ENCODE data around the gene PLAC8.
A peak's percentile ranks its signal among the peaks of the same experiment; 100 is the strongest.
"Not testable (repeated sequence)": the region's sequence is repeated elsewhere in the genome, so short reads cannot be mapped to it uniquely, and the experiment has no call there.

PLAC8 gene

GRCh38 chr4:83146841-83147240, 32.3 kb upstream of the PLAC8 start:
- no peak overlapping the region for H3K4me3 ChIP-seq (ENCODE audit: low read depth, low read length)
- DNase-seq (ENCODE audit: low read depth), result no peak
- TF ChIP-seq CTCF (IDR thresholded peaks at IDR 0.05; ENCODE audit: insufficient read depth, low read depth, low read length, missing control alignments), result no peak

GRCh38 chr4:83145776-83146175, 31.2 kb upstream of the PLAC8 start:
- peak; percentile 36 for DNase-seq (ENCODE audit: low read depth)
- not testable (repeated sequence) for H3K4me3 ChIP-seq (ENCODE audit: low read depth, low read length)

- no peak for TF ChIP-seq CTCF (IDR thresholded peaks at IDR 0.05; ENCODE audit: insufficient read depth, low read depth, low read length, missing control alignments)
- H3K4me3 ChIP-seq (ENCODE audit: low read depth, low read length), result no peak overlapping the region
- no peak for DNase-seq (ENCODE audit: low read depth)
Measured at GRCh38 chr4:83139514-83140156, 25.1 kb upstream of the PLAC8 start.

- peak; percentile 60 for DNase-seq (ENCODE audit: low read depth)
- H3K4me3 ChIP-seq (ENCODE audit: low read depth, low read length), result no peak overlapping the region
- TF ChIP-seq CTCF (IDR thresholded peaks at IDR 0.05; ENCODE audit: insufficient read depth, low read depth, low read length, missing control alignments), result no peak
Measured at GRCh38 chr4:83138946-83139345, 24.4 kb upstream of the PLAC8 start.

- TF ChIP-seq CTCF (IDR thresholded peaks at IDR 0.05; ENCODE audit: insufficient read depth, low read depth, low read length, missing control alignments), result no peak
- DNase-seq (ENCODE audit: low read depth), result no peak
- no peak overlapping the region for H3K4me3 ChIP-seq (ENCODE audit: low read depth, low read length)
Measured at GRCh38 chr4:83132065-83132464, 17.5 kb upstream of the PLAC8 start.

- TF ChIP-seq CTCF (IDR thresholded peaks at IDR 0.05; ENCODE audit: insufficient read depth, low read depth, low read length, missing control alignments), result no peak
Measured at GRCh38 chr4:83129264-83129663, 14.7 kb upstream of the PLAC8 start.

GRCh38 chr4:83128240-83128929, 13.9 kb upstream of the PLAC8 start:
- no peak for TF ChIP-seq CTCF (IDR thresholded peaks at IDR 0.05; ENCODE audit: insufficient read depth, low read depth, low read length, missing control alignments)
- DNase-seq (ENCODE audit: low read depth), result no peak
- no peak overlapping the region for H3K4me3 ChIP-seq (ENCODE audit: low read depth, low read length)

More at GRCh38 chr4:83129264-83129663, 14.7 kb upstream of the PLAC8 start:
- no peak overlapping the region for H3K4me3 ChIP-seq (ENCODE audit: low read depth, low read length)
- no peak for DNase-seq (ENCODE audit: low read depth)
